ENCODE measurements around the gene DUOXA1. TPM values are rescaled to one million over a fixed set of nuclear protein-coding genes. Genes with fewer than 3 reads are reported as not detected.

DUOXA1 gene, protein sequence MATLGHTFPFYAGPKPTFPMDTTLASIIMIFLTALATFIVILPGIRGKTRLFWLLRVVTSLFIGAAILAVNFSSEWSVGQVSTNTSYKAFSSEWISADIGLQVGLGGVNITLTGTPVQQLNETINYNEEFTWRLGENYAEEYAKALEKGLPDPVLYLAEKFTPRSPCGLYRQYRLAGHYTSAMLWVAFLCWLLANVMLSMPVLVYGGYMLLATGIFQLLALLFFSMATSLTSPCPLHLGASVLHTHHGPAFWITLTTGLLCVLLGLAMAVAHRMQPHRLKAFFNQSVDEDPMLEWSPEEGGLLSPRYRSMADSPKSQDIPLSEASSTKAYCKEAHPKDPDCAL
- total RNA-seq: not detected in 2 replicates

DNA sequence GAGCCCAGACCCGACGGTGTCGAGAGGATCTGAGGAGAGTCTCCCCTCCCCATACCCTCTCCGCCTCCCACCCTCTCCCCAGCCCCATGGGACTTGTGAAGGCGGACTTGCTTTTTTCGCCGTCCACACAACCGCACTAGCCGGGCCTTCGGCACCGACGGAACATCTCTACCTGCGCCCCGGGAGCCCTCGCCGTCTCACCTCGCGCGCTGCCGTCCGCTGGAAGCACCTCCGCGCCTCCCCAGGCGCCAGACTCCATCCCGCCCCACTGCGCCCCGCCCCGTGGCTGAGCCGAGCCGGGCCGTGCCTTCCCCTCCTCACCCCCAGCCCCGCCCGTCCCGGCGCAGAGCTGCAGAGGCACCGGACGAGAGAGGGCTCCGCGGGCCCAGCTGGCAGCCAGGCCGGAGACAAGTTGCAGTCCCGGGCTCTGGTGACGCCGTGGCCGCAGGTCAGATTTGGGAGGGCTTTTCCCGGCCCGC lies at the start of gene DUOXA1, which contains the start of gene DUOX1:
Gene DUOXA1, minus strand, starts transcription at position 229 of the 479 bp plus-strand sequence. CDS start 6,865 bp downstream, outside the sequence.
Gene DUOX1, plus strand, starts transcription at position 344 of the 479 bp plus-strand sequence. CDS start 1,973 bp downstream, outside the sequence.

DNA sequence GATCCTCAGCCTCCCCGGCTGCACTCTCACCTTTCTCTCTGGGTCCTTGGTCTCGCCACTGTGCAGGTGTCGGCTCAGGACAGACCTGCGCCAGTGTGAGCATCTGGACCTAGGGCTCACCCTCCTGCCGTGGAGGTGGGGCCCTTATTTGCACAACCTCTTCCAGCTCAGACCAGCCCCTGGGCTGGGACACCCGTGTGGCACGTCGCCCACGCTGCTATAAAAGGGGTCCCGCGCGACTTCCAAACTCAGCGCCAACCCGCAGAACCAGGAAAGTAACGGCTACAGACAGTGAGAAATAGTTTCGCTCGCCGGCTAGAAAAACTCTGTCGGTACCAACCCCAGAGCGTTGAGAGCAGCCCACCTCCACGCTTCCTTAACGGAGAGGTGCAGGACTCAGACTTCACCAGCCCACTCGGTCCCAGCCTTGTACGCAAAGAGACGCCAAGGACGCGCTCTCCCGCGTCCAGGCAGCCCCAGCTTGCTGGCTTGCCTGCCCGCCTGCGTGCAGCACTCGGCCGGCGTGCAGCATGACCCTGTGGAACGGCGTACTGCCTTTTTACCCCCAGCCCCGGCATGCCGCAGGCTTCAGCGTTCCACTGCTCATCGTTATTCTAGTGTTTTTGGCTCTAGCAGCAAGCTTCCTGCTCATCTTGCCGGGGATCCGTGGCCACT lies 15.5 kb downstream of the DUOXA1 start, which contains the start of the genes DUOX2 and DUOXA2:
Gene DUOX2, minus strand, starts transcription at position 97 of the 675 bp plus-strand sequence. CDS start 761 bp downstream, outside the sequence.
Gene DUOXA2, plus strand, starts transcription at position 251 of the 675 bp plus-strand sequence. Its CDS starts 280 bp downstream, at position 531.

Other genes starting within 250 kb of the DUOXA1 start
- gene TERB2, start 173.2 kb downstream of the DUOXA1 start, total RNA-seq: not detected in 2 replicates
- 13.0 and 15.5 TPM in 2 replicates for gene SORD, start 106.7 kb downstream of the DUOXA1 start, total RNA-seq
- gene DUOX2, start 15.7 kb downstream of the DUOXA1 start, total RNA-seq: not detected in 2 replicates
- not detected in 2 replicates for gene DUOXA2, start 15.6 kb downstream of the DUOXA1 start, total RNA-seq
- not detected in 2 replicates for gene DUOX1, start 115 bp upstream of the DUOXA1 start, total RNA-seq
- 0.61 and 2.6 TPM in 2 replicates for gene SHF, start 58.1 kb upstream of the DUOXA1 start, total RNA-seq
- gene SLC28A2, start 122.4 kb upstream of the DUOXA1 start, total RNA-seq: not detected in 2 replicates
- 0.32 and 1.4 TPM in 2 replicates for gene GATM, start 248.7 kb upstream of the DUOXA1 start, total RNA-seq